HL-60/S4 treated with retinoic acid at 250 ng/mL for 4 days and 3 days (cell line): ENCODE data around the gene SNX3.
"Not testable (repeated sequence)": the region's sequence is repeated elsewhere in the genome, so short reads cannot be mapped to it uniquely, and the experiment has no call there.

Experiments used
- in situ Hi-C: fragments of 300-500 bp; cut with MboI; formaldehyde crosslinking; loops from 2 replicates; pipeline ENCODE4 v1.7.0; 2022; ENCODE audit warnings: low sequenced_read_pairs

The SNX3 gene

DNA sequence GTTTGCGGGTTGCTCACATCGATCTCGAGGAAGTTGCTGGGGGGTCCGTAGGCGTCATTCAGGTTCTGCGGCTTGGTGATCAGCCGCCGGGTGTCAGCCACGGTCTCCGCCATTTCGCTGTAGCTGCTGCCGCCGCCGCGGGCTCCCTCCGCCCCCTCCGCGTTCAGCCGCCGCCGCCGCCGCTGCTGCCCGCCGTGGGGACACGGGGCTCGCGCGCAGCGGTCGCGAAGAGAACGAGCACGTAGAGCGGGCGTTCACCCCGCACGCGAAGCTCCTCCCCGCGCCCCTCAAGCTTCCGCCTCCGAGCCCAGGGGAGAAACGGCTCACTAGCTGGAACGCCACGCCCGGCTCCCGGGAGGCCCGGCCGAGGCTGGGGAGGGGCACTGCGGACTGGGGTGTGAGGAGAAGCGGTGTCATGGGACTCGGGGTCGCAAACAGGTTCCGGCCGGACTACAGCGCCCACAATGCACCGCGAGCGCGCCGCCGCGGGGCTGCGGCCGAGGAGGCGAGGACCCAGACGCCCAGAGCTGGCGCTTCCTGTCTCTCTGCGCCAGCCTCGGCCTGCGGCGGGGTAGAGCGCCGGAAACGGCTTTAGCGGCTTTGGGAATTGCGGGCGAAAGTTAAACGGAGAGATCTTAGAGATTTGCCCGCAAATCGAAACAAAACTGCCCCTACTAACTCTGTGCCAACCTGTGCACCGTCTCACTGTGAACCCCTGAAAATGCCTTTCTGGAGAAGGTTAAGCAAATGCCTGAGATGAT is at the start of gene SNX3:
TSS of gene SNX3 (minus strand) at position 232 of the 761 bp plus-strand sequence. CDS start at position 113, 119 bp downstream.
- in situ Hi-C loops = no loop called here

DNA sequence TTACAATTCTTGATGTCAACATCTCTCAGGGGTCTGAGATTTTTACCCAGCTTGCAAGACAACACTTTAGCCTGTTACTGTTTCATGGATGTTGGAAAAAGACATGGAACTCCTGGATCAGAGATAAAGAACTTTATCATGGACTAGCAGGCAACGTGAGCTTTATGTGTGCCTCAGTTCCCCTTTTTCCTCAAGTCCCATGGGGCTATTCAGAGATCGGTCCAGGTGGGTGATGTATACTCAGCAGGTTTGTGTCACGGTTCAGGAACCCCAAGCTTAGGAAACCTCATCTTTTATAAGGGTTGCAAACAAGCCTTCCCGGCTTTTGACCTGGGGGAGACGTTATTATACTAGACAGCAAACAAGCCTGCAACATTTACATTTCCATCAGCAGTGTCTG is 49.0 kb upstream of the SNX3 start:
- in situ Hi-C loops = no loop called here

DNA sequence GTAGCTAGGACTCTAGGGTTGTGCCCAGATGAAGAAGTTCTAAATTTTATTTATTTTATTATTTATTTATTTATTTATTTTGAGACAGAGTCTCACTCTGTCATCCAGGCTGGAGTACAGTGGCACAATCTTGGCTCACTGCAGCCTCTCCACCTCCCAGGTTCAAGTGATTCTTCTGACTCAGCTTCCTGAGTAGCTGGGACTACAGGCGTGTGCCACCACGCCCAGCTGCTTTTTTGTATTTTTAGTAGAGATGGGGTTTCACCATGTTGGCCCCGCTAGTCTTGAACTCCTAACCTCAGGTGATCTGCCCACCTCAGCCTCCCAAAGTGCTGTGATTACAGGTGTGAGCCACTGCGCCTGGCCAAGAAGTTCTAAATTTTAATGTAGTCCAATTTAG is 47.8 kb upstream of the SNX3 start:
- in situ Hi-C loops = not testable (repeated sequence)

DNA sequence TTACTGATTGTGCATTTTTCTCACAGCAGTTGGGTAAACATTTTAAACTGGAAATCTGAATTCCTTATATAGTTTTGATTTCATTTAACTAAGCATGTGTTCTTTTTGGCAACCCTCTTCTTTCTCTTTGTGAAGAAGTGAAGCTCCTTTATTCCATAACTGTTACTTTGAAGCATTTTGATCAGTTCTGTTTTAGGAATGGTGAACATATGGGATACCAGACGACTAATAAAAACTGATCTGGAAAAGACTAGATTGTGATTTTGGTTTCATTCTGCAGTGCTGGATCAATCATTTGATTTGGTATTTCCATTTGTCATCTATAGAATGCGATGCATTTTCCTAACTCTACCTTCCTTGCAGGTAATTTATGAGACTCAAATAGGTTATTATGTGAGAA is 43.8 kb upstream of the SNX3 start:
- in situ Hi-C loops = no loop called here

DNA sequence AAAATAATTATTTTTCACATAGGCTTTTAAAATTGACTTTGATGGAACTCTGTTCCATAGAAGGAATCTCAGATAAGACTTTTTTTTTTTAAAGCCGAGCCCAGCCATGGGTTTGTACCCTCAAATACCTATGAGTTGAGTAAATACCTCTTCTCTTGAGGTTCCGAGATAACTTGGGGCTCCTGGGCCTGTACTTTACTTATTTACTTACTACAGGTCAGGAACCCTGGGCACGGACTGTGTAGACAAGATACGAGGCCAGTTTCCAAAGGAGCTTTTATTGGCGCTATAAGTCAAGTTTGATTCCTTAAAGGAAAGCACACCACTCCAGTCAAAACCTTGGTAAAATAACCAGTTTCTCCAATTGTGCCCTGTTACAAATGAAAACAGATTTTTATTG is 41.5 kb upstream of the SNX3 start:
- in situ Hi-C loops = no loop called here

DNA sequence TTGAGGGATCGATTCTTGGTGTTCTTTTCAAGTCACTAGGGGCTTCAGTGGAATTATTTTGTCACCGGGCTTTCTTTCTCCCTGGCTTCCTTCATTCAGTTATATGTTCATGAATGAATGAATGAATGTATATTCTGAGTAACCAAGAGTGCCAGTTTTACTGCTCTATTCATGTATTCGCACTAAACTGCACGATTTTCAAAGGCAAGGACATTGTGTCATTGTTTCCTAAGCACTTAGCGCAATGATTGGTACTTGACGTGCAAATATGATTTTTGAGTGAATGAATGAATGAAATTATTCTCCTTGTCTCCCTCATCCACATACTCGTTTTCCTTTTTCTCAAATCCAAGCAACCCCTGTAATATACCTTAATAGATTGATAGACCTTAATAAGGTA is 34.8 kb upstream of the SNX3 start:
- in situ Hi-C loops = no loop called here

DNA sequence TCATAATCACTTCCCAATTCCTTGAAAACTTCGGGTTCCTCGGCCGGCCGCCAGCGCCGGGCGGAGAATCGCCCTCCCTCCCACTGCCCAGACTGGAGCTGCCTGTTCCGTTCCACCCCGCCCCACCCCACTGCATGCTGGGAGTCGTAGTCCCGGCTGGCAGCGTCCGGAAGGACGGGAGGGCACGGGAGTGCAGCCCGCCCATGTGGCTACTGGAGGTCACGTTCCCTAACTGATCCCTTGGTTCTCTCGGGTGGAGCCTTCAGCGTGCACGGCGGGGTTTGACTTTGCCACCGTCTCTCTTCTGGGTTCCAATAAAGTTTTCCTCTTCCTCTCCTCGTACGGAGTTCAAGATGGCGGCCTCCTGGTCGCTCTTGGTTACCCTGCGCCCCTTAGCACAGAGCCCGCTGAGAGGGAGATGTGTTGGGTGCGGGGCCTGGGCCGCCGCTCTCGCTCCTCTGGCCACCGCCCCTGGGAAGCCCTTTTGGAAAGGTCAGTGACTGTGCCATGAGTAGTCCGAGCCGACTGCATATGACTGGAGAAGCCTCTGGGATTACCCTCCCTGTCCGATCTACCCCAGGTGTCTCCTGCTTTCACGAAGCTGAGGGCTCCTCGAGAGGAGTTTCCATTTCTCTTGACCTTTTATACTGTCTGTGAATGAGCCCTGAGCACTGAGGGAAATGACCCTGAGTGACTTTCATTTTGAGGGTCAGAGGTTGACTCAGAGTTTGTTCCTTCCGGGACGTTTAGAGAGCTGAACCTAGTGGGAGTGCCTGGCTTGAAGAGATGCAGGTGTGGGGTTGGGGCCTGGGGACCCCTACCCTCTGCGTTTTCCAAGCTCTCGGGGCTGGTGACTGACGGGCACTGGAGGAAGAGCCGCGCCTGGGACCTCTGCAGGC is 34.1 kb upstream of the SNX3 start, which contains the start of gene AFG1L:
TSS of gene AFG1L (plus strand) at position 328 of the 899 bp plus-strand sequence. CDS start at position 354, 26 bp downstream.
- in situ Hi-C loops = no loop called here

DNA sequence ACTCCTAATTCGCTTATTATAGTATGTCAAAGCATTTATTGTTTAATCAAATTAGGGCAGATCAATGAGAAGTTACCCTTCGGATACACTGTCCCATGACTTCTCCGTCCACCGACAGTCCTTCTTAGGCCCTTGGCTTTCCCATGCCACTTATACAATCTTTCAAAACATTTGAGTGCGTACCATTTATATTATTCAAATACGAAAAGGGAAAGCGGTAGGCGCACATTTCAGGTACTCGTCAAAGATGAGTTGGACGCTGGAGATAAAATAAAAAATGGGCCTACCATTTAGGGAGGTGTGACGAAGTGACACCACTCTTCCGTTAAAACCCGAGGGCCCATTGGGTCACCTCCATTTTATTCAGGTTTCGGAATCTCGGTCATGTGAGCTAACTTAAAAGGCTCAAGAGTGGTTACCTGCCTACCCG is 33.5 kb upstream of the SNX3 start:
- in situ Hi-C loops = no loop called here

DNA sequence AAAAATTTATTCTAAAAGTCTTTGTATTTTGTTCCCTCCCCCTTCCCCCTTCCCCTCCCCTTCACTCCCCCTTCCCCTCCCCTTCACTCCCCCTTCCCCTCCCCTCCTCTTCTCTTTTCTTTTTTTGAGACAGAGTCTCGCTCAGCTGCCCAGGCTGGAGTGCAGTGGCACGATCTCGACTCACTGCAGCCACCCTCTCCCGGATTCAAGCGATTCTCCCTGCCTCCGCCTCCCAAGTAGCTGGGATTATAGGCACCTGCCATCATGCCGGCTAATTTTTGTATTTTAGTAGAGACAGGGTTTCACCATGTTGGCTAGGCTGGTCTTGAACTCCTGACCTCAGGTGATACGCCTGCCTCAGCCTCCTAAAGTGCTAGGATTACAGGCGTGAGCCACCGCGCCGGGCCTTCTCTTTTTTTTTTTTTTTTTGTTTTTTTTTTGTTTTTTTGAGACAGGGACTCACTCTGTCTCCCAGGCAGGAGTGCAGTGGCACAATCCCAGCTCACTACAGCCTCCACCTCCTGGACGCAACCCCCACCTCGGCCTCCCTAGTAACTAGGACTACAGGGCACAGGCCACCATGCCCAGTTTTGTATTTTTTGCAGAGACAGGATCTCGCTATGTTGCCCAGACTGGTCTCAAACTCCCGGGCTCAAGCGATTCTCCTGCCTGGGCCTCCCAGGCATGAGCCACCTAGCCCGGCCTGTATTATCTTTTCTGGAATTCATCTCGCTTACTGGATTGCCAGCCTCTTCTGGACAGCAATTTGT is 32.9 kb upstream of the SNX3 start:
- in situ Hi-C loops = no loop called here

DNA sequence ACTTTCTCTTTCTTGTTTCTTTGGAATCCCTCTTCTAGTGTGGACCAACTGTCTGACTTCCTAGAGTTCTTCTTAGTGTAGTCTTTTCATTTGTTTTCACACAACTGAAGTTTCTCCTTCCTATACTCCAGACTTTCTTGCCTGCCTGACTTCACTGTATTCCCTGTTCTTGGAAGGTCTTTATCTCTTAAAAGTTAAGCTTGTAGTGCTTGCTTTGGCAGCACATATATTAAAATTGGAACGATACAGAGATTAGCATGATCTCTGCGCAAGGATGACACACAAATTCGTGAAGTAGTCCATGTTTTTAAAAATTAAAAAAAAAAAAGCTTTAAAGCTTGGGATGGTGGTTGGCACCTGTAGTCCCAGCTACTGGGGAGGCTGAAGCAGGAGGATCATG is 31.7 kb upstream of the SNX3 start:
- in situ Hi-C loops = not testable (repeated sequence)

DNA sequence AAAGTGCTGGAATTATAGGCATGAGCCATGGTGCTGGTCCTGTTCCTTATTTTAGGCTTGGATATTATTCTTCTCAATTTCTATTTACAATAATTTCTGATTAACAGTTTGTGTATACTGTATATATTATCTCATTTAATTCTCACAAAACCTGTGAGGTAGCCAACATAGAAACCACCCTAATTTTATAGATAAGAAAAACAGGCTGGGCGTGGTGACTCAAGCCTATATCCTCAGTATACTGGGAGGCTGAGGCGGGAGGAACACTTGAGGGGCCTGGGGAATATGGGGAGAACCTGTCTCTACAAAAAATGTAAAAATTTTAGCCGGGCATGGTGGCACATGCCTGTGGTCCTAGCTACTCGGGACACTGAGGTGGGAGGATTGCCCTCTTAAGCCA is 30.3 kb upstream of the SNX3 start:
- in situ Hi-C loops = no loop called here

DNA sequence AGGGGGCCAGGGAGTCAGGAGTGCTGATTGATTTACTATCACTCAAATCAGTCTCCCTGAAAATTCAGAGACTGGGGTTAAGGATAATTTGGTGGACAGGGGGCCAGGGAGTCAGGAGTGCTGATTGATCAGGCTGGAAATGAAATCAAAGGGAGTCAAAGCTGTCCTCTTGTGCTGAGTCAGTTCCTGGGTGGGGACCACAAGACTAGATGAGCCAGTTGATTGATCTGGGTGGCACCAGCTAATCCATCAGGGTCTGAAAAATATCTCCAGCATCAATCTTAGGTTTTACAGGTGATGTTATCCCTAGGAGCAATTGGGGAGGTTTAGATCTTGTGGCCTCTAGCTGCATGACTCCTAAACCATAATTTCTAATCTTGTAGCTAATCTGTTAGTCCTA is 27.9 kb upstream of the SNX3 start:
- in situ Hi-C loops = no loop called here

DNA sequence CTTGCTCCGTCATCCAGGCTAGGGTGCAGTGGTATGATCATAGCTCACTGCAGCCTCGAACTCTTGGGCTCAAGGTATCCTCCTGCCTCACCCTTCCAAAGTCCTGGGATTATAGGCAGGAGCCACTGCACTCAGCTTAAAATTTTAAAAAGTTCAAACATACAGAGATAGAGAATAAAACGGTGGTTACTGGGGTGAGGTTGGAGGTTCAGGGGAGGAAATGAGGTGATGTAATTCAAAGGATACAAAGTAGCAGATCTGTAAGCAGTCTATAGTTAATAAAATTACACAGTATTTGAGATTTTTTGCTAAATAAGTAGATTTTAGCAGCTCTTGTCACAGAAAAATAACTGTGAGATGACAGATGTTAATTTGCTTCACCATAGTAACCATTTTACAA is 26.5 kb upstream of the SNX3 start:
- in situ Hi-C loops = no loop called here

DNA sequence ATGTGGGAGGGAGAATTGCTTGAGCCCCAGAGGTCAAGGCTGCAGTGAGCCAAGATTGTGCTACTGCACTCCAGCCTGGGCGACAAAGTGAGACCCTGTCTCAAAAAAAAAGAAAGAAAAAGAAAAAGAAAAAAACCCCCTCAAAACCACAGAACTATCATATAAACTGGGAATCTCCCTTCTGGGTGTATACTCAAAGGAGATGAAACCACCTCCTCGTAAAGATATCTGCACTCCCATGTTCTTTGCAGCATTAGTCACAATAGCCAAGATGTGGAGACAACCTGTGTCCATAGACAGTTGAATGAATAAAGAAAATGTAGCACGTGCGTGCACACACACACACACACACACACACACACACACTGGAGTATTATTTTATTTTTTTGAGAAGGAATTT is 25.5 kb upstream of the SNX3 start:
- in situ Hi-C loops = no loop called here

DNA sequence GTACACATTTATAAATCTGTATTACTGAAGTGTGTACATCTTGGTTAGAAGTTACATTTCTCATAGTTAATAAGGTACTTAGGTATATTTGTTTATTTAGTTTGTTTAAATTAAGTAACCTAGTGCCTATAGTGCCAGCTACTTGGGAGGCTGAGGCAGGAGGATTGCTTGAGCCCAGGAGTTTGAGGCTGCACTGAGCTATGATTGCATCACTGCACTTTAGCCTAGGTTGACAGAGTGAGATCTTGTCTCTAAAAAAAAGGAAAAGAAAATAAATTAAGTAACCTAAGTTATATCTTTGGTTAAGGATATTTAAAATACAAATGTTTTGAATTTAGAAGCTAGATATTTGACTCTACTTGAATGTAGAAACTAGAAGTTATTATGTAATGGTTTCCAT is 24.5 kb upstream of the SNX3 start:
- in situ Hi-C loops = no loop called here

DNA sequence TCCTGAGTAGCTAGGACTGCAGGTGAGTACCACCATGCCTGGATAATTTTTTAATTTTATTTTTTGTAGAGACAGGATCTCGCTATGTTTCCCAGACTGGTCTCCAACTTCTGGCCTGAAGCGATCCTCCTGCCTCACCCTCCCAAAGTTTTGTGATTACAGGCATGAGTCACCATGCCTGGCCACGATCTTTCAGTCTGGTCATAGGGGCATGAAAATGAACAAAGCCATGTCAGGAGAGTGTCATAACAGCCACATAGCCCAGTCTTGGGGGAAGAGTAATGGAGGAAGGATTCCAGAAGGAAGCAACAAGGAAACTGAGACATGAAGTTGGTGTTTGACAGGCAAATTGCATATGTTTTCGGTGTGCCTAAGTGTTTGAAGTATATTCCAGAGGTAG is 17.0 kb upstream of the SNX3 start:
- in situ Hi-C loops = no loop called here

DNA sequence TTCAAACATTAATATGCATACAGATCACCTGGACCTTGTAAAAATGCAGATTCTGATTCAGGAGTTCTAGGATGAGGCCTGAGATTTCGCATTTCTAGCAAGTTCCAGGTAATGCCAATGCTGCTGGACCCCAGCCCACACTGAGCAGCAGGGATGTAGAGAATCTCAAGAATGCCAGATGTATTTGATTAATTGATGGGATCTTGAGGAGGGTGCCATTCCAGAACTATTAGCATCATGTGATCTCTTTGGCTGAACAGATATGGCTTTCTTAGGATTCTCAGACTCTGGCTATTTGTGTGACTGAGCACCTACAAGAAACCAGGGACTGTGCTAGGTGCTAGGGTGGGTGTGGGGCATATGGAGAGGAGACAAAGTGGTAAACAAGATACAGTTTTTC is 16.5 kb upstream of the SNX3 start:
- in situ Hi-C loops = no loop called here

DNA sequence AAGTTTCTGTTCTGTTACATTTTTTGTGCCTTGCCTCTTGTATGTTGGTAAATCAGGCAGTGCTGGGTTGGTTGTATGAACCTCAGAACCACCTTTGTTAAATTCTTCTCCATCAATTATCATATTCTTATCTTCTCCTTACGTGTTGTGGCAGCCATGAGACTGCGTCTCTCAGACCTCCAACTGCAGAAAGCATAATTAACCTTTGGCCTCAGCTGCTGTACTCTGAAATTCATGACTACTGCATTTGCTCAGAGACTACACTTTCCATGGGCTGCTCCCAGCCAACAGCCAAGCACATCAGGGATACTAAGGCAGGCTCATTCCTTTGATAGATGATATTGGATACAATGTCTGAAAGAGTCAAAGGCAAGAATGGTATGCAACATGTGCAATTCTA is 15.1 kb upstream of the SNX3 start:
- in situ Hi-C loops = no loop called here

DNA sequence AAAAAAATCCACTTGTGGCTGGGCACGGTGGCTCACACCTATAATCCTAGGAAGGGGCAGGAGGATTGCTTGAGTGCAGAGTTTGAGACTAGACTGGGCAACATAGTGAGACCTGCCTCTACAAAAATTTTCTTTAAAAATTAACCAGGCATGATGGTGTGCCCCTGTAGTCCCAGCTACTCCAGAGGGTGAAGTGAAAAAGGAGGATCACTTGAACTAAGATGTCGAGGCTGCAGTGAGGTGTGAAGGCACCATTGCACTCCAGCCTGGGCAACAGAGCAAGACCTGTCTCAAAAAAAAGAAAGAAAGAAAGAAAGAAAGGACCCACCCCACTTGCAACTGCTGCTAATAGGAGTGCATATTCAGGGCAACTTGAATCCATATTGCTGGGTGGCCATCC is 13.7 kb upstream of the SNX3 start:
- in situ Hi-C loops = no loop called here

DNA sequence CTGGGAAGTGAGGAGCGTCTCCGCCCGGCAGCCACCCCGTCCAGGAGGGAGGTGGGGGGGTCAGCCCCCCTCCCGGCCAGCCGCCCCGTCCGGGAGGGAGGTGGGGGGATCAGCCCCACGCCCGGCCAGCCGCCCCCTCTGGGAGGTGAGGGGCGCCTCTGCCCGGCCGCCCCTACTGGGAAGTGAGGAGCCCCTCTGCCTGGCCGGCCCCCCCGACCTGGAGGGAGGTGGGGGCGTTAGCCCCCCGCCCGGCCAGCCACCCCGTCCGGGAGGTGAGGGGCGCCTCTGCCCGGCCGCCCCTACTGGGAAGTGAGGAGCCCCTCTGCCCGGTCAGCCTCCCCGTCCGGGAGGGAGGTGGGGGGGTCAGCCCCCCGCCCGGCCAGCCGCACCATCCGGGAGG is 9.1 kb upstream of the SNX3 start:
- in situ Hi-C loops = not testable (repeated sequence)

DNA sequence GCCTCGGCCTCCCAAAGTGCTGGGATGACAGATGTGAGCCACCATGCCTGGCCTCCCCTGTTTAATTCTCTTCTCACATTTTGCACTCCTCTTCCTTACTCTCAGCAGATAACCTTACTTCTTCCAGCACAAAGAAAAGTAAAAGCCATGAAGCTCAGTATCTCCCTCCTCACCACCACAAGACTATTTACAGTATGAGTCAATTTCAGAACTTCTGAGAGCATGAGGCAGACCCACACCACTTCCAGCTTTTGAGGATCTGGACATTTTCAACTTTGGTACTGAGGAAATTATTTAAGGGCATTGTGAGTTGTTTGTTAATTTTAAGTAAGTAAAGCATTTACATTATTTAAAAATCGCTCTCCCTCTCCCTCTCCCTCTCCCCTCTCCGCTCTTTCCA is 8.0 kb upstream of the SNX3 start:
- in situ Hi-C loops = no loop called here
